Measurements from ENCODE around the gene FBXO46.

DNA sequence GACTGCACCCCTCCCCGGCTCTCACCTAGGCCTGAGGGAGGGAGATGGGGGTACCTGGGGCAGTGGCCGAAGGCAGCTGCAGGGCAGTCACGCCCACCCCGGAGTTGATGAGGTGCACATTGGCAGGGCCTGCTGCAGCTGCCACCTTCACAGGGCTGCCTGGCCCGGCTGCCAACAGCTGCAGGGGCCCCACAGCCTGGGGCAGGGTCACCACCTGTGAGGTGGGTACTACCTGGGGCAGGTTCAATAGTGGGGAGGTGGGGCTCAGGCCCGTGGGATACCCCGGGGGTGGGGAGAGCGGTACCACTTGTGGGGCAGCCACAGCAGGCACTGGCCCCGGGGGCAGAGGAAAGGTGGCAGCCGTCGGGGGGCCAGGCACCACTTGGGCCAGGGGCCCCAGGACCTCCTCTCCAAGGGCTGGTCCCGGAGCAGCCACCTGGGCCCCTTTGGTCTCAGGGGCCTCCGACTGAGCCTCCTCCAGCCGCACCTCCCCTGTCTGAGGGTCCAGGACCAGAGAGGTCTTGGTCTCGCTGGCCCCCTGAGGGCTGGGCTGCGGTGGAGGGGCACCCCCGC lies 35.7 kb upstream of the FBXO46 start:
- TF ChIP-seq, protein P1, sequence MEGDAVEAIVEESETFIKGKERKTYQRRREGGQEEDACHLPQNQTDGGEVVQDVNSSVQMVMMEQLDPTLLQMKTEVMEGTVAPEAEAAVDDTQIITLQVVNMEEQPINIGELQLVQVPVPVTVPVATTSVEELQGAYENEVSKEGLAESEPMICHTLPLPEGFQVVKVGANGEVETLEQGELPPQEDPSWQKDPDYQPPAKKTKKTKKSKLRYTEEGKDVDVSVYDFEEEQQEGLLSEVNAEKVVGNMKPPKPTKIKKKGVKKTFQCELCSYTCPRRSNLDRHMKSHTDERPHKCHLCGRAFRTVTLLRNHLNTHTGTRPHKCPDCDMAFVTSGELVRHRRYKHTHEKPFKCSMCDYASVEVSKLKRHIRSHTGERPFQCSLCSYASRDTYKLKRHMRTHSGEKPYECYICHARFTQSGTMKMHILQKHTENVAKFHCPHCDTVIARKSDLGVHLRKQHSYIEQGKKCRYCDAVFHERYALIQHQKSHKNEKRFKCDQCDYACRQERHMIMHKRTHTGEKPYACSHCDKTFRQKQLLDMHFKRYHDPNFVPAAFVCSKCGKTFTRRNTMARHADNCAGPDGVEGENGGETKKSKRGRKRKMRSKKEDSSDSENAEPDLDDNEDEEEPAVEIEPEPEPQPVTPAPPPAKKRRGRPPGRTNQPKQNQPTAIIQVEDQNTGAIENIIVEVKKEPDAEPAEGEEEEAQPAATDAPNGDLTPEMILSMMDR (conservative IDR thresholded peaks at IDR 0.05), result no peak
- no peak for TF ChIP-seq EZH2 (IDR thresholded peaks at IDR 0.05; ENCODE audit: low read depth)

All from PC-9 (cell line).